ENCODE data around the gene STUB1.

The STUB1 gene

DNA sequence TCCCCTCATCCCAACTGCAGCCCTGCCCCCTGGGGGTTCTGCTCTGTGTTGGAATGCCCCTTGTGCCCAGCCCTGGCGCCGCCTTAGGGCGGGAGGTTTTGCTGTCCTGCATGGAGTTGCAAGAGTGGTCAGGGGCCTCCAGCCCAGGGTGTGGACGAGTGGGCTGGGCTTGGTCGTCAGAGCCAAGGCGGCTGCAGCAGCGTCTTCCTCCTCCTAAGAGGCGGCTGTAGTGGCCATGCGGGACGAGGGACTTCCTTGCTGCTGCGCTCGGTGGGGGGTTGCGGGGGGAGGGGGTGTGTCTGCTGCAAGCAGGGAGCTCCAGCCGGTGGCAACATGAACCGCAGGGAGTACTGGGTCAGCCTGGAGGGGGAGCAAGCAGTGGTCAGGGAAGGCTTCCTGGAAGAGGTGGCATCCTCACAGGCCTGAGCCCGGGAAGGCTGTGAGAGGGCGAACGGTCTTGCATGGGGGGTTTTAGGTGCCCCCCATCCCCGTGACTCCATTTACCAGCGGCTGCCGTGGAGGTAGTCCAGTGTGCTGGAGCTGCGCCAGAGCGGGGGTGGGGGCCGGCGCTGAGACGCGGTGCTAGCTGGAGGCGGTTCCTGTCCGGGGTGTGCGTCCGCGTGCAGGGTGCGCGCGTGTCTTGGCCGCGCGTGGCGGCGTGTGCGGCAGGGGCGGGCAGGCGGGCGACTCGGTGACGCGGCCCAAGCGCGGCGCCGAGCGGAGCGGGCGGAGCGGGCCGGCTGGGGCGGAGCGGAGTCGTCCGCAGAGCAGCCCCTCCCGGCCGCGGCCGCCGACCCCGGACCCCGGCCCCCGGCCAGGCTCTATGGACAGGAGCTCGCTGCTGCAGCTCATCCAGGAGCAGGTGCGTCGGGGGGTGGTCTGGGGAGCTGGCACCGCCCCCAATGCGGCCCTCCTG is 5.0 kb upstream of the STUB1 start, which contains the start of gene RHBDL1:
TSS of gene RHBDL1 (plus strand) at position 704 of the 916 bp plus-strand sequence. CDS start at position 824, 120 bp downstream.
- Histone ChIP-seq H3K4me2 (ENCODE audit: insufficient read depth, low read length) (no peak within 1 kb of the TSS), H3K9me3 (ENCODE audit: insufficient read depth, low read length, severe bottlenecking) (no peaks in the 10 kb centered on the region), H3K36me3 (ENCODE audit: insufficient read depth, low read length) (peaks cover 38% of the 10 kb centered on the region), H3K79me2 (ENCODE audit: insufficient read depth, low read length) (0 out of 2 replicates have a peak, but pooled peaks cover 8% of the 10 kb centered on the region), H4K20me1 (ENCODE audit: insufficient read depth, low read length) (peaks cover 53% of the 10 kb centered on the region), H3K9ac (ENCODE audit: low read depth, low read length) (no peak within 1 kb of the TSS), H3K4me3 (ENCODE audit: low read depth in 1 of 2, low read length in 2 of 2) (no peak within 1 kb of the TSS), H2AFZ (ENCODE audit: low read depth, low read length) (no peak within 1 kb of the TSS), H3K27ac (ENCODE audit: low read length) (no peak within 1 kb of the TSS), H3K27me3 (ENCODE audit: insufficient read depth, low read length, poor library complexity) (no peaks in the 10 kb centered on the region), H3K4me1 (ENCODE audit: insufficient read depth, low read length) (peaks cover 16% of the 10 kb centered on the region)
- ATAC-seq (ENCODE audit: insufficient read depth, low read depth) (no peak), DNase-seq (no peak)
- no peak for TF ChIP-seq EZH2 (IDR thresholded peaks at IDR 0.05; ENCODE audit: borderline replicate concordance, low read depth, low read length, severe bottlenecking)
- TF ChIP-seq, protein P1, sequence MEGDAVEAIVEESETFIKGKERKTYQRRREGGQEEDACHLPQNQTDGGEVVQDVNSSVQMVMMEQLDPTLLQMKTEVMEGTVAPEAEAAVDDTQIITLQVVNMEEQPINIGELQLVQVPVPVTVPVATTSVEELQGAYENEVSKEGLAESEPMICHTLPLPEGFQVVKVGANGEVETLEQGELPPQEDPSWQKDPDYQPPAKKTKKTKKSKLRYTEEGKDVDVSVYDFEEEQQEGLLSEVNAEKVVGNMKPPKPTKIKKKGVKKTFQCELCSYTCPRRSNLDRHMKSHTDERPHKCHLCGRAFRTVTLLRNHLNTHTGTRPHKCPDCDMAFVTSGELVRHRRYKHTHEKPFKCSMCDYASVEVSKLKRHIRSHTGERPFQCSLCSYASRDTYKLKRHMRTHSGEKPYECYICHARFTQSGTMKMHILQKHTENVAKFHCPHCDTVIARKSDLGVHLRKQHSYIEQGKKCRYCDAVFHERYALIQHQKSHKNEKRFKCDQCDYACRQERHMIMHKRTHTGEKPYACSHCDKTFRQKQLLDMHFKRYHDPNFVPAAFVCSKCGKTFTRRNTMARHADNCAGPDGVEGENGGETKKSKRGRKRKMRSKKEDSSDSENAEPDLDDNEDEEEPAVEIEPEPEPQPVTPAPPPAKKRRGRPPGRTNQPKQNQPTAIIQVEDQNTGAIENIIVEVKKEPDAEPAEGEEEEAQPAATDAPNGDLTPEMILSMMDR (IDR thresholded peaks at IDR 0.05; ENCODE audit: borderline replicate concordance, extremely low read depth, low read length, poor library complexity, severe bottlenecking): no peak

DNA sequence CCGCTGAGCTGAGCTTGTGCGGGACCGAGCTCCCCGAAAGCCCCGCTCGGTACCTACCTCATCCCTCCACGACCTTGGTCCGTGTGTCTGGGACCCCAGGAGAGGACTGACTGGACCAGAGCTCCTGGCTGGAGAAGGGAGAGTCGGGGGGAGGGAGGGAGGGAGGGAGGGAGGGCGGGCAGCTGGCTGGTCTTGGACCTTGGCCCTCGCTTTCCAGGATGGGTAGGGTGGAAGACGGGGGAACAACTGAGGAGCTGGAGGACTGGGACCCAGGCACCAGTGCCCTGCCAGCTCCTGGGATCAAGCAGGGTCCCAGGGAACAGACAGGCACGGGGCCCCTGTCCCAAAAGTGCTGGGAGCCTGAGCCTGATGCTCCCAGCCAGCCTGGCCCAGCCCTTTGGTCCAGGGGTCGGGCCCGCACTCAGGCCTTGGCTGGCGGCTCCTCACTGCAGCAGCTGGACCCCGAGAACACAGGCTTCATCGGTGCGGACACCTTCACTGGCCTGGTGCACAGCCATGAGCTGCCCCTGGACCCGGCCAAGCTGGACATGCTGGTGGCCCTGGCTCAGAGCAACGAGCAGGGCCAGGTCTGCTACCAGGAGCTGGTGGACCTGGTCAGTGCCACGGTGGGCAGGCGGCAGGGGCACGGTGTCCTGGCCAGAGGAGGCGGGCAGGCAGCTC is 4.2 kb upstream of the STUB1 start:
- H3K27me3 ChIP-seq (ENCODE audit: insufficient read depth, low read length, poor library complexity): no peaks in the 10 kb centered on the region
- no peak for DNase-seq
- H2AFZ ChIP-seq (ENCODE audit: low read depth, low read length): no peak overlapping the region
- no peak for TF ChIP-seq EZH2 (IDR thresholded peaks at IDR 0.05; ENCODE audit: borderline replicate concordance, low read depth, low read length, severe bottlenecking)
- TF ChIP-seq, protein P1 (IDR thresholded peaks at IDR 0.05; ENCODE audit: borderline replicate concordance, extremely low read depth, low read length, poor library complexity, severe bottlenecking): no peak
- H3K4me1 ChIP-seq (ENCODE audit: insufficient read depth, low read length): peaks cover 17% of the 10 kb centered on the region
- H4K20me1 ChIP-seq (ENCODE audit: insufficient read depth, low read length): peaks cover 54% of the 10 kb centered on the region
- H3K27ac ChIP-seq (ENCODE audit: low read length): no peak overlapping the region
- H3K4me3 ChIP-seq (ENCODE audit: low read depth in 1 of 2, low read length in 2 of 2): no peak overlapping the region
- no peak overlapping the region for H3K9ac ChIP-seq (ENCODE audit: low read depth, low read length)
- H3K9me3 ChIP-seq (ENCODE audit: insufficient read depth, low read length, severe bottlenecking): no peaks in the 10 kb centered on the region
- H3K79me2 ChIP-seq (ENCODE audit: insufficient read depth, low read length): peaks cover 7% of the 10 kb centered on the region
- no peak for ATAC-seq (ENCODE audit: insufficient read depth, low read depth)
- no peak overlapping the region for H3K4me2 ChIP-seq (ENCODE audit: insufficient read depth, low read length)
- peaks cover 32% of the 10 kb centered on the region for H3K36me3 ChIP-seq (ENCODE audit: insufficient read depth, low read length)

DNA sequence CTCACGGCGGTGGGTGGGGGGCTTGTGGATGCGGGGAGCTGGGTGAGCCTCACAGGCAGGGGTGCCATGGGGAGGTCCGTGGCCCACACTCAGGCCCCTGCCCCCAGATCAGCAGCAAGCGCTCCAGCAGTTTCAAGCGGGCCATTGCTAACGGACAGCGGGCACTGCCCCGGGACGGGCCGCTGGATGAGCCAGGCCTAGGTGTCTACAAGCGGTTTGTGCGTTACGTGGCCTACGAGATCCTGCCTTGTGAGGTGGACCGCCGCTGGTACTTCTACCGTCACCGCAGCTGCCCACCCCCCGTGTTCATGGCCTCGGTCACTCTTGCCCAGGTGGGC is 3.7 kb upstream of the STUB1 start:
- no peak overlapping the region for H3K9ac ChIP-seq (ENCODE audit: low read depth, low read length)
- peaks cover 12% of the 10 kb centered on the region for H3K79me2 ChIP-seq (ENCODE audit: insufficient read depth, low read length)
- peaks cover 32% of the 10 kb centered on the region for H3K36me3 ChIP-seq (ENCODE audit: insufficient read depth, low read length)
- peaks cover 54% of the 10 kb centered on the region for H4K20me1 ChIP-seq (ENCODE audit: insufficient read depth, low read length)
- H3K27me3 ChIP-seq (ENCODE audit: insufficient read depth, low read length, poor library complexity): no peaks in the 10 kb centered on the region
- H3K4me1 ChIP-seq (ENCODE audit: insufficient read depth, low read length): peaks cover 22% of the 10 kb centered on the region
- H3K4me3 ChIP-seq (ENCODE audit: low read depth in 1 of 2, low read length in 2 of 2): no peak overlapping the region
- DNase-seq (no peak), ATAC-seq (ENCODE audit: insufficient read depth, low read depth) (no peak)
- no peak overlapping the region for H2AFZ ChIP-seq (ENCODE audit: low read depth, low read length)
- TF ChIP-seq, protein P1 (IDR thresholded peaks at IDR 0.05; ENCODE audit: borderline replicate concordance, extremely low read depth, low read length, poor library complexity, severe bottlenecking): no peak
- TF ChIP-seq EZH2 (IDR thresholded peaks at IDR 0.05; ENCODE audit: borderline replicate concordance, low read depth, low read length, severe bottlenecking): no peak
- no peak overlapping the region for H3K27ac ChIP-seq (ENCODE audit: low read length)
- H3K4me2 ChIP-seq (ENCODE audit: insufficient read depth, low read length): no peak overlapping the region
- H3K9me3 ChIP-seq (ENCODE audit: insufficient read depth, low read length, severe bottlenecking): no peaks in the 10 kb centered on the region

Measured in DND-41 (cell line).